ENCODE results near the gene LDB3.

The LDB3 gene

GRCh38 chr10:86757113-86757972, 89.0 kb downstream of the LDB3 start:
- peak in 32 of 56 donors; percentile 13 to 63 (median 42) for DNase-seq

- DNase-seq = no peak
Observed at GRCh38 chr10:86758189-86759072, 90.1 kb downstream of the LDB3 start.

GRCh38 chr10:86759073-86759672, 90.9 kb downstream of the LDB3 start:
- DNase-seq = no peak

- DNase-seq = no peak
Observed at GRCh38 chr10:86763404-86763803, 95.1 kb downstream of the LDB3 start.

GRCh38 chr10:86765548-86765947, 97.2 kb downstream of the LDB3 start:
- no peak for DNase-seq

- no peak for DNase-seq
Observed at GRCh38 chr10:86768412-86769062, 100.2 kb downstream of the LDB3 start.

GRCh38 chr10:86769991-86770390, 101.7 kb downstream of the LDB3 start:
- DNase-seq = no peak

- no peak for DNase-seq
Observed at GRCh38 chr10:86770412-86770960, 102.2 kb downstream of the LDB3 start.

- DNase-seq = no peak
Observed at GRCh38 chr10:86773498-86773897, 105.2 kb downstream of the LDB3 start.

- DNase-seq = no peak
Observed at GRCh38 chr10:86775056-86775869, 107.0 kb downstream of the LDB3 start.

GRCh38 chr10:86775870-86776180, 107.5 kb downstream of the LDB3 start:
- DNase-seq = peak in 3 of 56 donors; percentile 3 to 18 (median 16)

GRCh38 chr10:86779220-86780017, 111.1 kb downstream of the LDB3 start:
- no peak for DNase-seq

GRCh38 chr10:86782701-86783418, 114.5 kb downstream of the LDB3 start:
- DNase-seq = no peak

- DNase-seq = no peak
Observed at GRCh38 chr10:86785037-86785436, 116.7 kb downstream of the LDB3 start.
